Measurements from ENCODE around the gene TUBB3. TPM values are rescaled to one million over a fixed set of nuclear protein-coding genes. Genes with fewer than 3 reads are reported as not detected.

Gene TUBB3
- total and polyA plus RNA-seq, 2 of the 4 experiments (the other 2 are of a cell fraction): 311 to 410 TPM

DNA sequence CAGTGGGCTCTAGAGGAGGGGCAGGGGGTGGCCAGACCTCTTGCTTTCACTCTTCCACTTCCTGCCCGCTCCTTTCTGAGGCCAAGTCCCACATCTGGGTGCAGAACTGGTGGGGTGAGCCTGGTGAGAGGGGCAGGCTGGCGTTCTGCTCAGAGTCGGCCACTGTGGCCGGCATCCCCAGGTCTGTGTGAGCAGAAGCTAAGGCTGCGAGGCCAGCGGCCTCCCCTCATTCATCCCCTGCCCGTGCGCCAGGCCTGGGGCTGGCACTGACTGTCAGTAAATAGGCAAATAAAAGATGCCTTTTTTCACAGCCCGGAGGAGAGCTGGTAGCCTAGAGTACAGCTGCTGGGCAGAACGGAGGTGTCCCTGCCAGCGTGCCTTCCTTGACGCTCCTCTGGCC lies 26.6 kb downstream of the TUBB3 start:
- POLR2A ChIA-PET (ENCODE audit: unreplicated experiment): no interaction called here
- in situ Hi-C loops (cut with MboI; ENCODE audit: low sequenced_read_pairs): no loop called here

More for the DNA sequence above, 26.6 kb downstream of the TUBB3 start:
- Histone ChIP-seq H4K5ac (ENCODE audit: low read depth, low read length) (no peak overlapping the region), H3K9me3 (ENCODE audit: control insufficient read depth, insufficient read depth, low read length) (no peaks in the 10 kb centered on the region), H3K23ac (ENCODE audit: low read depth, low read length) (no peak overlapping the region), H3K9ac (ENCODE audit: low read depth, low read length) (peak overlapping the region; percentile 52; the same call in 1 of the 2 replicates), H3K14ac (replicated peaks; ENCODE audit: low read depth, low read length) (no peak overlapping the region), H3K56ac (ENCODE audit: extremely low read depth, insufficient read depth, low read length) (no peak overlapping the region), H2BK120ac (ENCODE audit: low read depth, low read length) (no peak overlapping the region), H4K20me1 (ENCODE audit: insufficient read depth, low read length) (peaks cover 17% of the 10 kb centered on the region), H2BK5ac (ENCODE audit: low read depth, low read length, poor library complexity, severe bottlenecking) (no peak overlapping the region), H3K36me3 (ENCODE audit: control insufficient read depth, insufficient read depth, low read length) (peaks cover 4% of the 10 kb centered on the region), H3K4me1 (ENCODE audit: control insufficient read depth, insufficient read depth, low read length) (peaks cover 6% of the 10 kb centered on the region; the same call in 1 of the 2 replicates), H3K4me3 (ENCODE audit: insufficient read depth, low read depth, low read length) (peak overlapping the region; percentile 92), H3K9me1 (ENCODE audit: insufficient read depth, low read length) (no peaks in the 10 kb centered on the region), H3K79me1 (ENCODE audit: low read depth in 1 of 2, low read length in 2 of 2) (peaks cover 18 to 54% of the 10 kb centered on the region in 2 experiments), H2BK15ac (ENCODE audit: low read depth, low read length) (no peak overlapping the region), H4K8ac (ENCODE audit: low read depth in 2 of 2, low read length in 2 of 2) (no peak overlapping the region), H2AK9ac (replicated peaks; ENCODE audit: low read depth, low read length, poor library complexity) (no peak overlapping the region), H3K4ac (ENCODE audit: low read depth, low read length) (no peak overlapping the region), H3K27ac (ENCODE audit: insufficient read depth, low read length) (no peak overlapping the region), H3K27me3 (ENCODE audit: control insufficient read depth, insufficient read depth, low read length) (no peaks in the 10 kb centered on the region), H2AK5ac (ENCODE audit: low read depth, low read length) (0 out of 2 replicates have a peak overlapping the region, but pooled peaks have one; percentile 36), H3K18ac (ENCODE audit: low read depth, low read length) (no peak overlapping the region), H4K91ac (ENCODE audit: insufficient read depth, low read depth, low read length) (no peak overlapping the region), H3K4me2 (ENCODE audit: low read depth, low read length) (peak overlapping the region; percentile 83; the same call in 1 of the 2 replicates), H2AFZ (replicated peaks; ENCODE audit: low read length, poor library complexity) (no peak overlapping the region), H2BK20ac (ENCODE audit: low read depth, low read length) (no peak overlapping the region)
- intact Hi-C loops (cut with micrococcal nuclease): loop anchor here (2.0 kb wide), 1 partner anchor 23 kb away; no protein-coding TSS in a partner anchor
- dilution Hi-C loops (cut with HindIII; ENCODE audit: low sequenced_read_pairs, unreplicated experiment): no loop called here
- ATAC-seq (ENCODE audit: low read depth): no peak
- CTCF ChIA-PET: no interaction called here
- no peak for DNase-seq
- no TSS peak for BruUV-seq (replicated peaks)
- WGBS, 2 experiments (ENCODE audit: extremely low coverage in 2 of 2, insufficient read length in 1 of 2): 95% methylated on average over 4 of the region's 12 CpGs; no CpG with 5 or more reads in 1 of the 2 experiments
- no peak for TF ChIP-seq CEBPB (IDR thresholded peaks at IDR 0.05; ENCODE audit: low read depth, low read length)

Measured in IMR-90 (cell line).